LNCaP clone FGC (cell line): ENCODE data around the gene GLIS1.

Experiments used
- DNase-seq: peaks from one replicate; pipeline ENCODE4 v3.0.0-alpha.2; 2011; ENCODE audit warnings: low read depth
- H3K4me3 ChIP-seq: 2 replicates; pipeline ENCODE4 v1.5.1; 2011; ENCODE audit warnings: mild to moderate bottlenecking, low read depth, low read length, control low read depth
- TF ChIP-seq, protein P1 (sequence below): IDR thresholded peaks from 2 replicates; pipeline ENCODE4 v1.5.1; 2012; ENCODE audit warnings: mild to moderate bottlenecking; ENCODE audit not compliant: control insufficient read depth, insufficient read depth; ENCODE audit errors: extremely low read depth

Gene GLIS1

GRCh38 chr1:53587252-53587988 lies 151.5 kb downstream of the GLIS1 start:
- H3K4me3 ChIP-seq: no peak overlapping the region
- no peak for DNase-seq
- TF ChIP-seq, protein P1, sequence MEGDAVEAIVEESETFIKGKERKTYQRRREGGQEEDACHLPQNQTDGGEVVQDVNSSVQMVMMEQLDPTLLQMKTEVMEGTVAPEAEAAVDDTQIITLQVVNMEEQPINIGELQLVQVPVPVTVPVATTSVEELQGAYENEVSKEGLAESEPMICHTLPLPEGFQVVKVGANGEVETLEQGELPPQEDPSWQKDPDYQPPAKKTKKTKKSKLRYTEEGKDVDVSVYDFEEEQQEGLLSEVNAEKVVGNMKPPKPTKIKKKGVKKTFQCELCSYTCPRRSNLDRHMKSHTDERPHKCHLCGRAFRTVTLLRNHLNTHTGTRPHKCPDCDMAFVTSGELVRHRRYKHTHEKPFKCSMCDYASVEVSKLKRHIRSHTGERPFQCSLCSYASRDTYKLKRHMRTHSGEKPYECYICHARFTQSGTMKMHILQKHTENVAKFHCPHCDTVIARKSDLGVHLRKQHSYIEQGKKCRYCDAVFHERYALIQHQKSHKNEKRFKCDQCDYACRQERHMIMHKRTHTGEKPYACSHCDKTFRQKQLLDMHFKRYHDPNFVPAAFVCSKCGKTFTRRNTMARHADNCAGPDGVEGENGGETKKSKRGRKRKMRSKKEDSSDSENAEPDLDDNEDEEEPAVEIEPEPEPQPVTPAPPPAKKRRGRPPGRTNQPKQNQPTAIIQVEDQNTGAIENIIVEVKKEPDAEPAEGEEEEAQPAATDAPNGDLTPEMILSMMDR: no peak

GRCh38 chr1:53586765-53587164 lies 152.2 kb downstream of the GLIS1 start:
- DNase-seq: no peak
- TF ChIP-seq, protein P1: no peak
- H3K4me3 ChIP-seq: no peak overlapping the region

DNA sequence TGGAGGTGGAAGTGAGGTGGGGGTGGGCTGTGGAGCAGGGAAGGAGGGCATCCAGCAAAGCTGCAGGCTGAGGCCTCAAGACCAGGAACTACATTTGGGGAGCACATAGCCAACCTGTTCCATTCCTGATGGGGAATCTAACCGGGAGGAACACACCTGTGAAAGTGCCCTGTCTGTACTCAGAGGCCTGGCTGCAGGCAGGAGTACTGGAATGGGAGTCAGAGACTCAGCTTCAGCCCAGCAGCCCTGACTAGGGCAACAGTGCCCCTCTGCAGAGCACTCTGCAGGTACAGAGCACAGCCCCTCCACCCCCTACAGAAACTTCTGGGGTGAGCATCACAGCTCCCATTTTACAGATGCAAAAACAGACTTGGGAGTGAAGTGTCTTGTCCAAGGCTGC lies 153.4 kb downstream of the GLIS1 start:
- TF ChIP-seq, protein P1: no peak
- H3K4me3 ChIP-seq: no peak overlapping the region
- DNase-seq: no peak

DNA sequence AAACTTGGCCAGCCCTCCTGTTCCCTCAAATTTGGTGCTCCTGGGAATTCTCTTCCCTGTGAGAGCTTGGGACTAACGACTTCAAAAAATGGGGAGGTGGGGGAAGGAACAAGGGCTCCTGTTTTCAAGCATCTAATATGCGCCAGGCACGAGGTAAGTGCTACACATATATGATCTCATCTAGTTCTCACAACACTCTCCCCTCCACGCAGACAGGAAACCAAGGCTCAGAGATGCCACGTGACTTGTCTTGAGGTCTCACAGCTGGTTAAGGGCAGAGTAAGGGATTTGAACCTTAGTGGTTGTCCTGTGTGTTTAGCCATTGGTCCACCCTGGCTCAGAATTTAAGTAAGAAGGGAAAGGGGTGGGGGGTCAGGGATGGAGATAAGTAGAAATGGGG lies 153.8 kb downstream of the GLIS1 start:
- no peak for DNase-seq
- TF ChIP-seq, protein P1: no peak
- H3K4me3 ChIP-seq: no peak overlapping the region

GRCh38 chr1:53584777-53585107 lies 154.2 kb downstream of the GLIS1 start:
- no peak for DNase-seq
- TF ChIP-seq, protein P1: no peak
- no peak overlapping the region for H3K4me3 ChIP-seq

- DNase-seq: no peak
- TF ChIP-seq, protein P1: no peak
- no peak overlapping the region for H3K4me3 ChIP-seq
These were observed 154.8 kb downstream of the GLIS1 start for GRCh38 chr1:53583868-53584776.
